ENCODE measurements around the gene MAP3K1. TPM values are rescaled to one million over a fixed set of nuclear protein-coding genes. Genes with fewer than 3 reads are reported as not detected.

Gene MAP3K1
- total RNA-seq, 6 donors from 2014 or later = 10.9 to 29.2 (median 23.3) TPM

GRCh38 chr5:56829137-56829908 is 14.0 kb downstream of the MAP3K1 start:
- no peaks in the 10 kb centered on the region for H3K9me3 ChIP-seq
- H3K27me3 ChIP-seq = no peaks in the 10 kb centered on the region
- H3K27ac ChIP-seq = no peak overlapping the region
- no peak for TF ChIP-seq CTCF (IDR thresholded peaks at IDR 0.05)
- TF ChIP-seq EP300 (IDR thresholded peaks at IDR 0.05) = no peak
- TF ChIP-seq POLR2AphosphoS5 (IDR thresholded peaks at IDR 0.05) = no peak
- no peak for TF ChIP-seq POLR2A (IDR thresholded peaks at IDR 0.05)
- H3K36me3 ChIP-seq = no peaks in the 10 kb centered on the region
- H3K4me3 ChIP-seq = no peak overlapping the region
- WGBS, 2 donors = 82 to 84% methylated on average over 11 of the region's 11 CpGs
- ATAC-seq (ENCODE audit: low FRiP score in 2 of 2) (no peak), DNase-seq (no peak)
- H3K4me1 ChIP-seq = peaks cover 31 to 54% (median 47%) of the 10 kb centered on the region in 4 donors

GRCh38 chr5:56831773-56832172 is 16.4 kb downstream of the MAP3K1 start:
- ATAC-seq (ENCODE audit: low FRiP score in 2 of 2) = no peak
- no peak for DNase-seq
- no peak overlapping the region for H3K4me3 ChIP-seq
- no peaks in the 10 kb centered on the region for H3K36me3 ChIP-seq
- peaks cover 23 to 49% (median 41%) of the 10 kb centered on the region in 4 donors for H3K4me1 ChIP-seq
- H3K27ac ChIP-seq = no peak overlapping the region
- no peaks in the 10 kb centered on the region for H3K9me3 ChIP-seq
- no peaks in the 10 kb centered on the region for H3K27me3 ChIP-seq
- 27 to 47% methylated on average over 1 of the region's 1 CpG for WGBS, 2 donors
- TF ChIP-seq EP300 (IDR thresholded peaks at IDR 0.05) (no peak), POLR2AphosphoS5 (IDR thresholded peaks at IDR 0.05) (no peak), POLR2A (IDR thresholded peaks at IDR 0.05) (no peak), CTCF (IDR thresholded peaks at IDR 0.05) (no peak)

- WGBS, 2 donors = 74 to 77% methylated on average over 4 of the region's 4 CpGs
- H3K36me3 ChIP-seq = no peaks in the 10 kb centered on the region
- no peak for DNase-seq
- TF ChIP-seq EP300 (IDR thresholded peaks at IDR 0.05) (no peak), CTCF (IDR thresholded peaks at IDR 0.05) (no peak), POLR2AphosphoS5 (IDR thresholded peaks at IDR 0.05) (no peak), POLR2A (IDR thresholded peaks at IDR 0.05) (no peak)
- peak in 1 of 2 donors; percentile 43 for ATAC-seq (ENCODE audit: low FRiP score in 2 of 2)
- H3K27me3 ChIP-seq = no peaks in the 10 kb centered on the region
- H3K27ac ChIP-seq = no peak overlapping the region
- H3K4me1 ChIP-seq = peaks cover 32 to 60% (median 50%) of the 10 kb centered on the region in 4 donors
- H3K4me3 ChIP-seq = no peak overlapping the region
- H3K9me3 ChIP-seq = no peaks in the 10 kb centered on the region
Observed at GRCh38 chr5:56833325-56833724, 18.0 kb downstream of the MAP3K1 start.

- Histone ChIP-seq H3K27ac (peak overlapping the region; percentile 17 to 67 (median 47)), H3K9me3 (no peaks in the 10 kb centered on the region), H3K4me1 (peaks cover 31 to 53% (median 41%) of the 10 kb centered on the region in 4 donors), H3K36me3 (no peaks in the 10 kb centered on the region), H3K4me3 (no peak overlapping the region), H3K27me3 (no peaks in the 10 kb centered on the region)
- TF ChIP-seq POLR2A (IDR thresholded peaks at IDR 0.05) = no peak
- TF ChIP-seq POLR2AphosphoS5 (IDR thresholded peaks at IDR 0.05) = no peak
- no peak for TF ChIP-seq EP300 (IDR thresholded peaks at IDR 0.05)
- TF ChIP-seq CTCF (IDR thresholded peaks at IDR 0.05) = no peak
- ATAC-seq (ENCODE audit: low FRiP score in 2 of 2) (no peak), DNase-seq (no peak)
- WGBS, 2 donors = 50 to 67% methylated on average over 3 of the region's 3 CpGs
Observed at GRCh38 chr5:56837381-56837780, 22.0 kb downstream of the MAP3K1 start.

GRCh38 chr5:56837956-56838355 is 22.6 kb downstream of the MAP3K1 start:
- TF ChIP-seq POLR2A (IDR thresholded peaks at IDR 0.05) = no peak
- no peak for TF ChIP-seq EP300 (IDR thresholded peaks at IDR 0.05)
- TF ChIP-seq POLR2AphosphoS5 (IDR thresholded peaks at IDR 0.05) = no peak
- TF ChIP-seq CTCF (IDR thresholded peaks at IDR 0.05) = no peak
- Histone ChIP-seq H3K36me3 (no peaks in the 10 kb centered on the region), H3K27me3 (no peaks in the 10 kb centered on the region), H3K4me1 (peaks cover 28 to 51% (median 39%) of the 10 kb centered on the region in 4 donors), H3K9me3 (no peaks in the 10 kb centered on the region), H3K4me3 (no peak overlapping the region), H3K27ac (peak overlapping the region; percentile 17 to 67 (median 47))
- 40 to 71% methylated on average over 1 of the region's 1 CpG for WGBS, 2 donors
- no peak for ATAC-seq (ENCODE audit: low FRiP score in 2 of 2)
- no peak for DNase-seq

All from upper lobe of left lung (tissue), 6 donors.